HCT116 (cell line): Measurements from ENCODE around the gene FRMD4A. TPM values are rescaled to one million over a fixed set of nuclear protein-coding genes. Genes with fewer than 3 reads are reported as not detected.

Experiments
- ATAC-seq: fragments of 200-7000 bp; cut with Tn5 transposase; 2 replicates; pipeline ENCODE4 v1.9.1; 2020; ENCODE audit warnings: mild to moderate bottlenecking, moderate library complexity
- BruUV-seq: library from RNA; stranded (reverse); fragments of 400-500 nt; replicated peaks from 2 replicates; lab custom pipeline; 2021; lab: Mats Ljungman, UMichigan
- CTCF ChIA-PET: fragments of 300-600 bp; sonication (Branson Sonifier 250); formaldehyde crosslinking; loops from one replicate; lab custom pipeline; 2021; ENCODE audit warnings: antibody characterized with exemption; lab: Charles Lee
- POLR2A ChIA-PET: fragments of 300-600, 350-600 bp; sonication (Branson Sonifier 250); formaldehyde crosslinking; loops from one replicate; lab custom pipeline; 2021; ENCODE audit warnings: antibody characterized with exemption; lab: Charles Lee
- RAD21 ChIA-PET, 2 experiments: fragments of 300-600 bp; sonication (Branson Sonifier 250); formaldehyde crosslinking; loops; one replicate each; lab custom pipeline; 2023; ENCODE audit warnings: low total read pairs in 2 of 2; ENCODE audit not compliant: uncharacterized antibody in 2 of 2, unreplicated experiment in 2 of 2, low non-redundant PET in 1 of 2; lab: Charles Lee
- DNase-seq: peaks from one replicate; pipeline ENCODE4 v3.0.0-alpha.2; 2010; ENCODE audit warnings: low read depth, low spot score
- H2AFZ ChIP-seq: fragments of 200-600 bp; shearing (Covaris generic), sonication (generic); 2 replicates; pipeline ENCODE4 v1.6.1; 2017; ENCODE audit warnings: low read depth, mixed run types, mixed read lengths, antibody characterized with exemption, low read length; ENCODE audit not compliant: poor library complexity, severe bottlenecking
- H3K27ac ChIP-seq: 2 replicates; pipeline ENCODE4 v1.5.1; 2012; ENCODE audit warnings: low read depth, low read length
- H3K27me3 ChIP-seq: fragments of 200-600 bp; sonication (generic); 2 replicates; pipeline ENCODE4 v1.6.1; 2016; ENCODE audit warnings: mixed run types, low read length, mixed read lengths; ENCODE audit not compliant: insufficient read depth
- H3K36me3 ChIP-seq, 2 experiments: fragments of 200-500 bp in 1 of 2; fragments of 200-600 bp in 1 of 2; sonication (Bioruptor generic) in 1 of 2; sonication (generic) in 1 of 2; 2 replicates each; pipeline versions ENCODE4 v1.5.1 to v1.6.1; 2014 to 2016; ENCODE audit warnings: low read length in 2 of 2, inconsistent platforms in 1 of 2, mixed read lengths in 1 of 2, mixed run types in 1 of 2; ENCODE audit not compliant: insufficient read depth in 2 of 2, control insufficient read depth in 1 of 2
- H3K4me1 ChIP-seq, 2 experiments: fragments of 200-600 bp in 1 of 2; sonication (generic) in 1 of 2; 2 replicates each; pipeline versions ENCODE4 v1.5.1 to v1.6.1; 2012 to 2017; ENCODE audit warnings: low read length in 2 of 2, inconsistent platforms in 1 of 2, mild to moderate bottlenecking in 1 of 2, mixed read lengths in 1 of 2, mixed run types in 1 of 2, moderate library complexity in 1 of 2; ENCODE audit not compliant: insufficient read depth in 2 of 2, control insufficient read depth in 1 of 2
- H3K4me2 ChIP-seq: fragments of 200-600 bp; sonication (generic); 2 replicates; pipeline ENCODE4 v1.6.1; 2017; ENCODE audit warnings: mixed run types, low read length, mixed read lengths
- H3K4me3 ChIP-seq, 2 experiments: fragments of 200-600 bp in 1 of 2; sonication (generic) in 1 of 2; replicated peaks in 1 of 2; 2 replicates each; pipeline ENCODE4 v1.5.1; 2011 to 2016; ENCODE audit warnings: low read length in 2 of 2, control low read depth in 1 of 2, low read depth in 1 of 2, mild to moderate bottlenecking in 1 of 2, mixed read lengths in 1 of 2, mixed run types in 1 of 2
- H3K79me2 ChIP-seq: fragments of 200-600 bp; sonication (generic); 2 replicates; pipeline ENCODE4 v1.6.1; 2017; ENCODE audit warnings: mild to moderate bottlenecking, mixed run types, low read length, moderate library complexity, mixed read lengths; ENCODE audit not compliant: insufficient read depth
- H3K9ac ChIP-seq: fragments of 200-600 bp; sonication (generic); 2 replicates; pipeline ENCODE4 v1.6.1; 2016; ENCODE audit warnings: low read length, mixed read lengths
- H3K9me2 ChIP-seq: fragments of 200-600 bp; sonication (generic), shearing (Covaris generic); 2 replicates; pipeline ENCODE4 v1.6.1; 2017; ENCODE audit warnings: mixed run types, mild to moderate bottlenecking, moderate library complexity; ENCODE audit not compliant: insufficient read depth
- H3K9me3 ChIP-seq, 2 experiments: fragments of 200-500 bp in 1 of 2; fragments of 200-600 bp in 1 of 2; sonication (Bioruptor generic) in 1 of 2; sonication (generic) in 1 of 2; 2 replicates each; pipeline ENCODE4 v1.6.1; 2014 to 2017; ENCODE audit warnings: low read length in 2 of 2, mixed read lengths in 2 of 2, inconsistent platforms in 1 of 2, low read depth in 1 of 2, mild to moderate bottlenecking in 1 of 2, mixed run types in 1 of 2, moderate library complexity in 1 of 2; ENCODE audit not compliant: control insufficient read depth in 1 of 2, insufficient read depth in 1 of 2
- H4K20me1 ChIP-seq: fragments of 200-600 bp; sonication (generic), shearing (Covaris generic); 2 replicates; pipeline ENCODE4 v1.6.1; 2017; ENCODE audit warnings: mixed run types, mild to moderate bottlenecking, moderate library complexity; ENCODE audit not compliant: insufficient read depth
- CBX3 ChIP-seq: IDR thresholded peaks from 2 replicates; pipeline ENCODE4 v1.6.1; 2012; ENCODE audit warnings: low read depth
- CEBPB ChIP-seq: IDR thresholded peaks from 2 replicates; pipeline ENCODE4 v1.6.1; 2012; ENCODE audit warnings: low read depth
- EGR1 ChIP-seq: IDR thresholded peaks from 2 replicates; pipeline ENCODE4 v1.6.1; 2012; ENCODE audit warnings: low read depth
- ELF1 ChIP-seq: IDR thresholded peaks from 2 replicates; pipeline ENCODE4 v1.6.1; 2012; ENCODE audit warnings: low read depth, borderline replicate concordance
- EZH2phosphoT487 ChIP-seq: fragments of 200-600 bp; IDR thresholded peaks from 2 replicates; pipeline ENCODE4 v1.6.1; 2018; ENCODE audit warnings: antibody characterized with exemption, borderline replicate concordance
- POLR2AphosphoS5 ChIP-seq: IDR thresholded peaks from 2 replicates; pipeline ENCODE4 v1.6.1; 2011; ENCODE audit warnings: mild to moderate bottlenecking, low read depth, low read length, moderate library complexity
- TCF7L2 ChIP-seq: IDR thresholded peaks from 2 replicates; pipeline ENCODE4 v1.7.0; 2011; ENCODE audit warnings: borderline replicate concordance, inconsistent platforms; ENCODE audit not compliant: insufficient read depth, insufficient read length; ENCODE audit errors: extremely low read depth
- YY1 ChIP-seq: IDR thresholded peaks from 2 replicates; pipeline ENCODE4 v1.6.1; 2011; ENCODE audit warnings: low read length, low read depth, moderate library complexity, mild to moderate bottlenecking; ENCODE audit not compliant: insufficient replicate concordance; ENCODE audit errors: extremely low read depth
- ZFX ChIP-seq: fragments of 450-650 bp; IDR thresholded peaks from 2 replicates; pipeline ENCODE4 v1.6.1; 2017
- intact Hi-C: fragments of 100-400 bp; cut with micrococcal nuclease; formaldehyde crosslinking; loops from 2 replicates; pipeline ENCODE4 v1.10.0; 2022
- total RNA-seq: library from RNA; stranded (reverse); gene quantifications from one replicate; pipeline ENCODE4 v1.2.1, GENCODE V29; 2021; ENCODE audit not compliant: unreplicated experiment
- TF ChIP-seq, protein P1 (sequence below): IDR thresholded peaks from 2 replicates; pipeline ENCODE4 v1.6.1; 2011; ENCODE audit warnings: mild to moderate bottlenecking, low read length, moderate library complexity; ENCODE audit not compliant: insufficient replicate concordance; ENCODE audit errors: extremely low read depth
- TF ChIP-seq, protein P2 (sequence below): IDR thresholded peaks from 2 replicates; pipeline ENCODE4 v1.6.1; 2012

The FRMD4A gene
- total RNA-seq, 1 experiment from 2014 or later = 0.20 TPM

GRCh38 chr10:13877154-13877909 lies 453.4 kb downstream of the FRMD4A start:
- RAD21 ChIA-PET = no interaction called here
- intact Hi-C loops = no loop called here
- H3K27me3 ChIP-seq = 0 out of 2 replicates have a peak, but pooled peaks cover 4% of the 10 kb centered on the region
- TF ChIP-seq, protein P1, sequence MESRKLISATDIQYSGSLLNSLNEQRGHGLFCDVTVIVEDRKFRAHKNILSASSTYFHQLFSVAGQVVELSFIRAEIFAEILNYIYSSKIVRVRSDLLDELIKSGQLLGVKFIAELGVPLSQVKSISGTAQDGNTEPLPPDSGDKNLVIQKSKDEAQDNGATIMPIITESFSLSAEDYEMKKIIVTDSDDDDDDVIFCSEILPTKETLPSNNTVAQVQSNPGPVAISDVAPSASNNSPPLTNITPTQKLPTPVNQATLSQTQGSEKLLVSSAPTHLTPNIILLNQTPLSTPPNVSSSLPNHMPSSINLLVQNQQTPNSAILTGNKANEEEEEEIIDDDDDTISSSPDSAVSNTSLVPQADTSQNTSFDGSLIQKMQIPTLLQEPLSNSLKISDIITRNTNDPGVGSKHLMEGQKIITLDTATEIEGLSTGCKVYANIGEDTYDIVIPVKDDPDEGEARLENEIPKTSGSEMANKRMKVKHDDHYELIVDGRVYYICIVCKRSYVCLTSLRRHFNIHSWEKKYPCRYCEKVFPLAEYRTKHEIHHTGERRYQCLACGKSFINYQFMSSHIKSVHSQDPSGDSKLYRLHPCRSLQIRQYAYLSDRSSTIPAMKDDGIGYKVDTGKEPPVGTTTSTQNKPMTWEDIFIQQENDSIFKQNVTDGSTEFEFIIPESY = no peak
- TF ChIP-seq, protein P2, sequence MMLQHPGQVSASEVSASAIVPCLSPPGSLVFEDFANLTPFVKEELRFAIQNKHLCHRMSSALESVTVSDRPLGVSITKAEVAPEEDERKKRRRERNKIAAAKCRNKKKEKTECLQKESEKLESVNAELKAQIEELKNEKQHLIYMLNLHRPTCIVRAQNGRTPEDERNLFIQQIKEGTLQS = no peak
- TF ChIP-seq POLR2AphosphoS5 (no peak), TCF7L2 (no peak), ZFX (no peak), CEBPB (no peak), CBX3 (no peak), YY1 (no peak), ELF1 (no peak), EZH2phosphoT487 (no peak), EGR1 (no peak)
- TF ChIP-seq, all 23 proteins: peak for 0
- ATAC-seq = no peak
- Histone ChIP-seq H3K9me3 (no peaks in the 10 kb centered on the region), H4K20me1 (no peaks in the 10 kb centered on the region), H3K27ac (no peak overlapping the region), H3K4me1 (peaks cover 0 to 5% of the 10 kb centered on the region in 2 experiments; a peak in 1 of 4 replicates), H3K79me2 (no peaks in the 10 kb centered on the region), H3K4me2 (no peak overlapping the region), H2AFZ (no peak overlapping the region), H3K36me3 (no peaks in the 10 kb centered on the region), H3K4me3 (no peak overlapping the region), H3K9me2 (no peaks in the 10 kb centered on the region), H3K9ac (no peak overlapping the region)
- BruUV-seq = no TSS peak
- ChIA-PET POLR2A (no interaction called here), CTCF (no interaction called here)
- DNase-seq = no peak
